Epithelial cell of proximal tubule (primary cell): ENCODE measurements around the gene TMEM145. TPM values are rescaled to one million over a fixed set of nuclear protein-coding genes. Genes with fewer than 3 reads are reported as not detected.

ENCODE experiments used
- DNase-seq: peaks from one replicate; pipeline ENCODE4 v3.0.0-alpha.2; 2011; ENCODE audit warnings: low read depth
- H3K4me3 ChIP-seq: 2 replicates; pipeline ENCODE4 v1.5.1; 2011; ENCODE audit warnings: low read depth, mild to moderate bottlenecking, low read length
- CTCF ChIP-seq: conservative IDR thresholded peaks from 2 replicates; pipeline ENCODE4 v1.5.1; 2012; ENCODE audit warnings: low read depth, mild to moderate bottlenecking, low read length
- total RNA-seq: library from RNA; depleted of rRNA; stranded (reverse); fragments of >200 nt; gene quantifications from 2 replicates; pipeline ENCODE4 v1.2.3, GENCODE V29; 2015

The TMEM145 gene
- total RNA-seq, 1 donor from 2014 or later: 0.63 TPM

DNA sequence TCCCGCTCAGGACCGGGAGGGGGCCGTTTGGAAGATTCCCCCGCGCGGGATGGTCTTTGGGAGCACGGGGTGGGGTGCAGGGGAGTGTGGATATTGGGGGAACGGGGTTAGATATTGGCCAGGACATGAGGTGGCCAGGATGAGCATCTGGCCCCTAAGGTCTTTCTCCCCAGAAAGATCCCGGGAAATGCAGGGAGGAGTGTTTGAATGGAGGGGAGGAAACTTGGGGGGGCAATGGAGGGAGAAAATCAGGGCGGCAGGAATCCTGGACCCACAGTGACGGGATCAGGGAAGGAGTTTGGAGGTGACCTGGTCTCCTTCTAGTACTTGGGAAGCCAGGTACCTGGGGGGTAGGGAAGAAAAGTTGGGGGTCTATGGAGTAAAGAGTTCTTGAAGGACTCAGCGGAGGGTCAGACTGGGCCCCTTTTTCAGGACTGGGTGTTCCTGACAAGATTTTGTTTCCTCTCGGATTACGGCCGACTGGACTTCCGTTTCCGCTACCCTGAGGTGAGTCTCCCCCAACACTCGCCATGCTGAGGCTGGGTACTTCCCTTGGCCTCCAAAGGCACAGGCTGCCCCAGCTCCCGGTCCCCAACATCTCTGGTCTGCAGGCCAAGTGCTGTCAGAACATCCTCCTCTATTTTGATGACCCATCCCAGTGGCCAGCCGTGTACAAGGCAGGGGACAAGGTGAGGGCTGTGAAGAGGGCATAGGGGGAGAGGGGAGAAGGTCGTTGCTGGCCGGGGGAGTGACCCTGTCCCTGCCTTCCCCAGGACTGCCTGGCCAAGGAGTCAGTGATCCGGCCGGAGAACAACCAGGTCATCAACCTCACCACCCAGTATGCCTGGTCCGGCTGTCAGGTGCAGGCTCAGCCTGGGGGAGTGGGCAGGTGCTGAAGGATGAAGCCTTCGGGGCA lies 989 bp downstream of the TMEM145 start:
- peak overlapping the region; percentile 46 for H3K4me3 ChIP-seq
- TF ChIP-seq CTCF: peak; percentile 2
- DNase-seq: no peak

DNA sequence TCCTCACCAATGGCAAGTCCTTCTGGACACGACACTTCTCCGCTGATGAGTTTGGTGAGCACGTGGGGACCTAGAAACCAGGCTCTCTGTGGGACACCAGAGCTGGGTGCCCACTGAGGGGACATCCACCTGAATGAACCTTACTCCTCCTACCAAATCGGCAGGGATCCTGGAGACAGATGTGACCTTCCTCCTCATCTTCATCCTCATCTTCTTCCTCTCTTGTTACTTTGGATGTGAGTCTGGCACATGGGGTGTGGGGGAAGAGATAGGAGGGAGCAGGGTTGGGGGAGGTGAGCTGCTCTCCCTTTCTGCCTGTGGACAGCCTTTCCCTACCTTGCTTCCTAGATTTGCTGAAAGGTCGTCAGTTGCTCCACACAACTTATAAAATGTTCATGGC lies 1.9 kb downstream of the TMEM145 start:
- H3K4me3 ChIP-seq: no peak overlapping the region
- DNase-seq: no peak
- TF ChIP-seq CTCF: no peak

DNA sequence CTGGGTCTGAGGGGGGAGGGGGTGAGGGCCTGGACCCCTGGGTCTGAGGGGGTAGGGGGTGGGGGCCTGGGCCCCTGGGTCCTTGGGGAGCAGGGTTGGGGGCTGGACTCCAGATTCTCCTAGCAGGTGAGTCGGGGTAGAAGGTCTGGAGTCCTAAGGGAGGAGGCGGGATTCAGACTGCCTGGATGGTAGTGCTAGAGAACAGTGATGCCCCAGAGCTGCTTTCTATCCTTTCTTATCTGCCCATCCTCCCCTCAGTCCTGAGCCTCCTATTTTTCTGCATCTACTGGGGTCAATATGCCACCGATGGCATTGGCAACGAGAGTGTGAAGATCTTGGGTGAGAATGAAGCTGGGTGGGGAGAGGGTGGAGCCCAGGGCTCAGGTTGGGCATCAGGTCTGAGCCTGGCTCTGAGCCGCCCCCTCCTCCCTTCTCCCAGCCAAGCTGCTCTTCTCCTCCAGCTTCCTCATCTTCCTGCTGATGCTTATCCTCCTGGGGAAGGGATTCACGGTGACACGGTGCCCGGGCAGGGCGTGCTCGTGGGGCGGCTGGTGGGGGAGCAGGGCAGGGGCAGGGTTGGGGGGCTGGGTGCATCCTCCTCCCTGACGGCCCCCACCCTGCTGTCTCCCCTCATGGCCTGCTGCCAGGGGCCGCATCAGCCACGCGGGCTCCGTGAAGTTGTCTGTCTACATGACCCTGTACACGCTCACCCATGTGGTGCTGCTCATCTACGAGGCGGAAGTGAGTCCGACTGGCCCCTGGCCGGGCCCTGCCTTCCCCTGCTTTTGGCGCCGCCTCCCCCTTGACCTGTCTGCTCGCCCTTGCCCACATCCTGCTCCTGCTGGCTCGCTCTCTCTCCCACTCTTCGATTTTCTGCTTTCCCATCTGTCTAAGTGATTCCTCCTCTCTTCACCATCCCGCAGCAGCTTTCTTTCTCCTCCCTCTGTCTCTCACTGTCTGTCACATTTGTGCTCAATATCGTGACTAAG lies 3.4 kb downstream of the TMEM145 start:
- H3K4me3 ChIP-seq: no peak overlapping the region
- DNase-seq: no peak
- no peak for TF ChIP-seq CTCF

GRCh38 chr19:42317535-42317934 lies 4.4 kb downstream of the TMEM145 start:
- no peak for TF ChIP-seq CTCF
- no peak overlapping the region for H3K4me3 ChIP-seq

DNA sequence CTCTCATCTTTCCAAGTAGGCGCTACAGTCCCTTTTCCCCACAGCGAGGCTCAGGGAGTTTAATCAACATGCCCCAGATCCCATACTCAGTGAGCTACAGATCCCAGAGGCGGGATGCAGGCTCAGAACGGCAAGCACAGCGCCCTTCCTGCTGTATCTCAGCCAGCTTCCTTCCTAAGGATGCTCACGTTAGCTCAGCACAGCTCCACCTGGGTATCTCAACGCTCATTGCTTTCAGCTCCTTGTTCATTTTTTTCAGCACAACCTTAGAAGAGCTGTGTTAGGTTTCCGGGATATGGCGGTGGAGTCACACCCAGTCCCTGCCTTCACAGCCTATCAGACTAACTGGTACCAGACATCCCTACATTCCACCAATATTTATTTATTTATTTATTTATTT lies 9.2 kb downstream of the TMEM145 start:
- DNase-seq: no peak
- no peak for TF ChIP-seq CTCF
- H3K4me3 ChIP-seq: no peak overlapping the region

More at GRCh38 chr19:42317535-42317934, 4.4 kb downstream of the TMEM145 start:
- no peak for DNase-seq

DNA sequence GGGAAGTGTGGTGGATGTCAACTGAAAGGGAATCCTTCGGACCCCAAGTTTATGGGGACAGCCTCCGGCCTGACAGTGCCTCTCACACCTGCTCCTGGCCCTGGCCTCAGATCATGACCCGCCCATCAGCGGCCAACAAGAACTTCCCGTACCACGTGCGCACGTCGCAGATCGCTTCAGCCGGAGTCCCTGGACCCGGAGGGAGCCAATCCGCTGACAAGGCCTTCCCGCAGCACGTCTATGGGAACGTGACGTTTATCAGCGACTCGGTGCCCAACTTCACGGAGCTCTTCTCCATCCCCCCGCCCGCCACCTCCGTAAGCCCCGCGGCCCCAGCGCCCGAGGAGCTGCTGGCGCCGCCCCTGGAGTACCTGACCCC lies 10.4 kb downstream of the TMEM145 start:
- TF ChIP-seq CTCF: no peak
- H3K4me3 ChIP-seq: no peak overlapping the region
- no peak for DNase-seq
